ENCODE data around the gene TMEM42.

GRCh38 chr3:44825264-44825925, 36.3 kb upstream of the TMEM42 start:
- TF ChIP-seq CTCF (IDR thresholded peaks at IDR 0.05) (no peak), POLR2AphosphoS5 (IDR thresholded peaks at IDR 0.05) (no peak)
